OCI-LY7 (cell line): ENCODE data around the gene DGKB.

Source experiments
- EZH2phosphoT487 ChIP-seq: fragments of 200-600 bp; sonication (generic); IDR thresholded peaks from 2 replicates; pipeline ENCODE4 v1.6.1; 2018; ENCODE audit warnings: low read depth, borderline replicate concordance, mild to moderate bottlenecking, mixed run types, antibody characterized with exemption, low read length, moderate library complexity, mixed read lengths
- TF ChIP-seq, protein P1 (sequence below): fragments of 200-600 bp; sonication (generic); conservative IDR thresholded peaks from 2 replicates; pipeline ENCODE4 v1.5.1; 2014; ENCODE audit warnings: mild to moderate bottlenecking, antibody characterized with exemption, low read length, moderate library complexity, mixed read lengths

DNA sequence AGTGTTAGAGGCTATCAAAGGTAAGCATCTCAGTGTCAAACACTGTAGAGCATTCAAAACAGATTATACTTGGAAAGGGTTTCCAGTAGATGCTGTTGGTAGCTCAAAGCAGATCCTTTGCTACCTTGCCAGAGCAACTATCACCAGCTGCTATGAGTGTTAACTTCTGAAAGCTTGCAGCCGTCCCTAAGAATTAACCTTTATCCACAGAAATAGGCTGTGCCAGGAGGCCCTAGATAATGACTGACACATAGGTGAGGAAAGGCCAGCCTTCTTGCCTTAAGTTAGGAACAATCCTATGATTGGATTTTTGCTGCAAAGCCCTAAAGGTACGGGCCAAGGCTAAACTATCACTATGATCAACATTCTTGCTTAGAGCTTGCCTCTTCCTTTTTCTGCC lies 263.2 kb downstream of the DGKB start:
- TF ChIP-seq EZH2phosphoT487: no peak
- TF ChIP-seq, protein P1, sequence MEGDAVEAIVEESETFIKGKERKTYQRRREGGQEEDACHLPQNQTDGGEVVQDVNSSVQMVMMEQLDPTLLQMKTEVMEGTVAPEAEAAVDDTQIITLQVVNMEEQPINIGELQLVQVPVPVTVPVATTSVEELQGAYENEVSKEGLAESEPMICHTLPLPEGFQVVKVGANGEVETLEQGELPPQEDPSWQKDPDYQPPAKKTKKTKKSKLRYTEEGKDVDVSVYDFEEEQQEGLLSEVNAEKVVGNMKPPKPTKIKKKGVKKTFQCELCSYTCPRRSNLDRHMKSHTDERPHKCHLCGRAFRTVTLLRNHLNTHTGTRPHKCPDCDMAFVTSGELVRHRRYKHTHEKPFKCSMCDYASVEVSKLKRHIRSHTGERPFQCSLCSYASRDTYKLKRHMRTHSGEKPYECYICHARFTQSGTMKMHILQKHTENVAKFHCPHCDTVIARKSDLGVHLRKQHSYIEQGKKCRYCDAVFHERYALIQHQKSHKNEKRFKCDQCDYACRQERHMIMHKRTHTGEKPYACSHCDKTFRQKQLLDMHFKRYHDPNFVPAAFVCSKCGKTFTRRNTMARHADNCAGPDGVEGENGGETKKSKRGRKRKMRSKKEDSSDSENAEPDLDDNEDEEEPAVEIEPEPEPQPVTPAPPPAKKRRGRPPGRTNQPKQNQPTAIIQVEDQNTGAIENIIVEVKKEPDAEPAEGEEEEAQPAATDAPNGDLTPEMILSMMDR: no peak
